HG03469 (cell line): ENCODE measurements around the gene TNNT3.

ENCODE experiments used
- ATAC-seq: cut with Tn5 transposase; IDR thresholded peaks from one replicate; pipeline ENCODE4 v1.9.1; 2021; ENCODE audit warnings: mild to moderate bottlenecking, moderate library complexity, moderate number of reproducible peaks; ENCODE audit not compliant: unreplicated experiment

TNNT3 gene

DNA sequence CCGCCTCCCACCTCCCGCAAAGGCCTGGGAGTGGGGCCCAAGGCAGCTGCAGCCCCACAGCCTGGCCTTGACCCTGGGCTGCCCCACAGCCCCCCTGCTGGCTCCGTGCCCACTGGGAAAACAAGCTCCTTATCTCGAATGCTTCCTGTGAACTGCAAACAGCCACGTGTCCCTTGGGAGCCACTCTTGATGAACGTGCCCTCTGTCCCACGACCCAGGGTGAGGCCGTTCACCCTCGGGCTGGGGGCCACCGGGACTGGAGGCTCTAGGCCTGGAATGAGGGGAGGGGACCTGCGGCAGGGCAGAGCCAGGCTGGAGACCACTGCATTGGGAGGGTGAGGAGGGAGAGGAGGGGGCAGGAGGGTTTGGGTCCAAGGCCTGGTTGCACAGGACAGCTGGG is 68.7 kb downstream of the TNNT3 start:
- ATAC-seq = no peak
